Activated naive CD4-positive, alpha-beta T cell treated with Interleukin-2 at 50 U/mL for 16 hours (primary cell): ENCODE data around the gene BBLN.
"Not testable (repeated sequence)": the region's sequence is repeated elsewhere in the genome, so short reads cannot be mapped to it uniquely, and the experiment has no call there.

Experiments
- DNase-seq: peaks from one replicate; pipeline ENCODE4 v3.0.0-alpha.2; 2020

Gene BBLN

GRCh38 chr9:128164307-128164885 is 4.3 kb downstream of the BBLN start:
- no peak for DNase-seq

- DNase-seq, result no peak
Measured at GRCh38 chr9:128166169-128166568, 6.1 kb downstream of the BBLN start.

GRCh38 chr9:128167209-128167608 is 7.1 kb downstream of the BBLN start:
- DNase-seq, result no peak

- no peak for DNase-seq
Measured at GRCh38 chr9:128168731-128169308, 8.8 kb downstream of the BBLN start.

- no peak for DNase-seq
Measured at GRCh38 chr9:128169492-128169891, 9.4 kb downstream of the BBLN start.

DNA sequence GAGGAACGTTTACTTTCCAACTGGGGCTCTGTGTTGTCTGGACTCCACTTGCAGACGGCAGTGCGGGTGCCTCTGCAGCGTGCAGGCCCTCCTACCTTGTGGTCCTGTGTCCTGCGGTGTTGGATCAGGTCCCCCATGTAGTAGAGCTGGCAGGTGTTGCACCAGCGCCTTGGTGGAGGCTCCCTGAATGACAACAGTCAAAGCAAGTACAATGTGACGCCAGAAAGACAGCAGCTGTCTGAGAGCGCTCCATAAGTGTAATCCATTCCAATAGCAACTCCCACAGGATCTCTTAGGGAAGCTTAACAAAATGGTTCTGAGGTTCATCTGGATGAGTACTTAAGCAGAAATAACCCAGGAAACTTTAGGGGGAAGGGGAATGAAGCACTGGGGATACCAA is 9.9 kb downstream of the BBLN start:
- no peak for DNase-seq

- no peak for DNase-seq
Measured at GRCh38 chr9:128174062-128174461, 14.0 kb downstream of the BBLN start.

- DNase-seq, result no peak
Measured at GRCh38 chr9:128175102-128175563, 15.1 kb downstream of the BBLN start.

- no peak for DNase-seq
Measured at GRCh38 chr9:128175726-128176125, 15.7 kb downstream of the BBLN start.

DNA sequence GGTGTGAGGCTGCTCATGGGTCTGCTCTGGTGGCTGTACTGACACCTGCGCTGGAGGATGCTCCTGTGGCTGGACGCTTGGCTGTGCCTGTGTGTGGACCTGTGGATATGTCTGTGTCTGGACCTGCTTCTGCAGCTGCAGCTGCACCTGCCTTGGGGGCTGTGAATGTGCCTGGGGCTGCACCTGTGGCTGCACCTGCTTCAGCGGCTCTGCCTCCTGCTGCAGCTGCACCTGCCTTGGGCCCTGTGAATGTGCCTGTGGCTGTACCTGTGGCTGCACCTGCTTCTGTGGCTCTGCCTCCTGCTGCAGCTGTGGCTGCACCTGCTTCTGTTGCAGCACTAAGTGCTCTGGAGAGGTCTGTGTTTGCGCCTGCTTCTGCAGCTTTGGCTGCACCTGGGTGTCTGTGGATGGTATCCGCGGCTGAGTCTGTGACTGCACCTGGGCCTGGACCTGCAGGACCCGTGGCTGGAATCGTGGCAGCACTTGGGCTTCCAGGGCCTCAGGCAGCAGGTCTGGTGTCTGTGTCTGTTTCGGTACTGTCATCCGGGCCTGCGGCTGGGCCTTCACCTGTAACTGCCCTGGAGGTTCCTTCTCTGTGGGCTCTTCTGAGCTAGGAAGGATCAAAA is 18.9 kb downstream of the BBLN start:
- no peak for DNase-seq

DNA sequence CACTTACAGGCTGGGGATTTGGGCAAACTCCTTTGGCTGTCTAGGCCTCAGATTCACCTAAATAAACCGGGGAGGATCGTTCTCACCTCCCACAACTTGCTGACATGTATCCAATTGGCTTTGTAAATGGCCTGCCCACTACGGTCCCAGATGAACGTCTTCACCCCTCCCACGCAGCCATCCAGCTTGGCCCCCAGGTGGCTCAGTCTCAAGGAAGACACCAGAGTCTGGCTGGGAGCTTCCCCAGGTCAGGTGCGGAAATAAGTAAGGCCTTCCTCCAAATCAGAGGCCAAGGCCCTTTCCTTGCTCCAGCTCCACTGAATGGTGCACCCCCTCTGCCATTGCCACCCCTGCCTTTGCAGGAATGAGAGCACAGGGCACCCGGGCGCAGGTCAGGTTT is 19.9 kb downstream of the BBLN start:
- DNase-seq, result no peak

GRCh38 chr9:128180447-128180846 is 20.4 kb downstream of the BBLN start:
- no peak for DNase-seq

- not testable (repeated sequence) for DNase-seq
Measured at GRCh38 chr9:128181480-128181879, 21.4 kb downstream of the BBLN start.

- DNase-seq, result no peak
Measured at GRCh38 chr9:128182893-128183588, 23.0 kb downstream of the BBLN start.

DNA sequence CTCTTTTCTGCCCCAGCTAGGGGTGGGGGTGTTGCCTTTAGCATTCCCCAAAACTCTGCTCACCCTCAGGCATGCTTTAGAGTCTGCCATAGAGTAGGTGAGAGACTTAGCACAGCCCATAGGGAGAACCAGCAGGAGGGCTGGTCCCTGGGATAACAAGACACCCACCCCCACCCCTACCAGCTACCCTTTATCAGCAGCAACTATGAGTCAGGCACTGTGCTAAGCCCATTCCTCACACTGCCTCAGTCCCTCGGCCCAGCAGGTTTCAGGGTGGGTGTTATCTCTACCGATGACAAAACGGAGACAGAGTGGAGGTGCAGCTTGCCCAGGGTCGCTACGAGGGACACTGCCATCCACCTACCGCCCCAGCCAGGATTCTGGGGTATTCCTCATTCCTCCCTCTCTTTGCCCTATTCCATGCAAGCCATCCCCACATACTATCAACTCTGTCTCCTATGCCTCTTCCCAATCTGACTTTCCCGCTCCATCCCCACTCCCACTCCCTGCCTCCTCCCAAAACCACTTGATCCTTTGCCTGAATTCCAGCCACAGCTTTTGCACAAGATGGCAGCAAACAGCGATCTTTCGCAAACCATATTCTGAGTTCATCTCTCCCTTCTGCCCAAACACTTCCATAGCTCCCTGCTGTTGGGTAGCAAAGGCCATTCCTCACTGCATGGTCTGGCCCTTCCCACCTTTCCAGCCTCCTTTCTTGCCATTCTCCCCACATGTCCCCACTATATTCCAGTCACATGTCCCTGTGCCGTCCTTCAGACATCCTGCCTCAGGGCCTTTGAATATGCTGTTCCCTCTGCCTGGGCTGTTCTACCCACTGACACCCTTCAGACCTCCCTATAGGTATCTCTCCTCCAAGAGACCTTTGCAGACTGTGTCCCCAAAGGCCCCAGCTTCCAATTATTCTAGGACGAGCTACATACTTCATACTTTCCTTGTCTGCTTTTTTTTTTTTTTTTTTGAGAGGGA is 26.2 kb downstream of the BBLN start:
- no peak for DNase-seq

DNA sequence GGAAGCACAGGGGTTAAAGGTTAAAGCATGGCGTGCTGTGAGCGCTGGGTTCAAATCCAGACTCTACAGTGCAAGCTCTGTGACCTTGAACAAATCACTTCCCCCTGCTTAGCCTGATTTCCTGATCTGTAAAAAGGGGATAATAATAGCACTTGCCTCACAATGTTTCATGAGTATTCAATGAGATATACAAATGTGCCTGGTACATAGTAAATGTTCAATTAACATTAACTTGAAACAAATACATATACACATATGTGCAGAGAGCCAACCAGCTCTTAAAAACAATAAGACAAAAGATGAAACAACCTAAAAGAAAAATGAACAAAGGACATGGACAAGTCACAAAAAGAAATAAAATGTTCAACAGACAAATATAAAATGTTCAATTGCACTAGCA is 27.3 kb downstream of the BBLN start:
- no peak for DNase-seq

DNA sequence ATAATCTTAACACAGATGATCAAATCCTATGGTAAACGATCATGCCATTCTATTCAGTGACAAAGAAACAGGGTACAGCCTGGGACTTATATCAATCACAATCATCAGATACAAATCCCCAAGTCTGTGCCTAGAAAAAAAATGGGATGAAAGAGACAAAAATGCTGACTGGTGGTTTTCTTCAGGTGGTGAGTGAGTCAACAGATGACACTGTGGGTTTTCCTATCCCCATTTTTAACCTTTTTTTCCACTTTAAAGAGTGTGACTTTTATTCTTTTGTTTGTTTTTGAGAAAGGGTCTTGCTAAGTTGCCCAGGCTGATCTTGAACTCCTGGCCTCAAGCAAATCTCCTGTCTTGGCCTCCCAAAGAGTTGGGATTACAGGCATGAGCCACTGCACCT is 28.1 kb downstream of the BBLN start:
- DNase-seq, result no peak

- no peak for DNase-seq
Measured at GRCh38 chr9:128190013-128190412, 29.9 kb downstream of the BBLN start.

- DNase-seq, result no peak
Measured at GRCh38 chr9:128190516-128191405, 30.7 kb downstream of the BBLN start.

DNA sequence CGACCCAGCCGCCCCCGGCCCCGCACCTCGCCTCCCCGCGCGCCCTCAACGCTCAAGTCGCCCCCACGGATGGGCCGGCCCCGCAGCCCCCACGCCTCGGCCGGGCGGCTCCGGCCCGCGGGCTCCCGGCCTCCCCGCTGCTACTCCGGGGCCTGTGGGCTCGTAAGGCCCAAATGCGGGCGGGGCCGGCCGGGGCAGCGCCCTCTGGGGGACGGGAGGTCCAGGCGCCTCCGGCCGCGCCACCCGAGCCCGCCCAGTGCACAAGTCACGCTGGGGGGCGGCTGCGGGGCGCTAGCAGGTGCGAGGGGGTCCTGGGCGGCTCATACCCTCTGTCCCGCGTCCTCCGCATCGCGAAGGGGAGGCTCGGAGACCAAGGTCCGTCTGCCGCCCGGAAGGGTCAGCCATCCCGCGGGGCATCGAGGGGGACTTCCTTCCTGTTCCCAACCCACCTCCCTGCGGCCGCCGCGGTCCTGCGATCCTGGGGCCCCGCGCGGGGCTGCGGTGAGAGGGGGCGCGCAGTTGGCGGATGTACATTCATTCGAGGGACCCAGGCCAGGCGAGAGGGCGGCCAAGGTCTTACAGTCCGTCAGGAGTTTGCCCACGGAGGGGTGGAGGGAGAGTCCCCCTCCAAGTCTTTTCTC is 31.5 kb downstream of the BBLN start, which contains the start of gene CIZ1:
CIZ1 (minus strand) TSS at position 167 of the 641 bp plus-strand sequence. CDS start 715 bp downstream, outside the sequence.
- DNase-seq, result peak; percentile 76
